Psoas muscle (tissue), 8 donors: ENCODE measurements around the gene NME8. TPM values are rescaled to one million over a fixed set of nuclear protein-coding genes. Genes with fewer than 3 reads are reported as not detected.

Source experiments
- ATAC-seq, 4 donors: fragments of 200-7000 bp; cut with Tn5 transposase; one replicate each; pipeline ENCODE4 v1.9.1; 2020; ENCODE audit warnings: moderate library complexity in 3 of 4, mild to moderate bottlenecking in 2 of 4
- DNase-seq, 2 donors: peaks; one replicate each; pipeline ENCODE4 v3.0.0-alpha.2; 2020
- H3K27ac ChIP-seq: fragments of 200-600 bp; one replicate; pipeline ENCODE4 v1.8.0; 2022
- H3K27me3 ChIP-seq, 3 donors: fragments of 200-600 bp in 1 of 3; one replicate each; pipeline versions ENCODE4 v1.6.1 to v1.8.0; 2013 to 2022; ENCODE audit warnings: low read length in 2 of 3, mild to moderate bottlenecking in 2 of 3, moderate library complexity in 1 of 3; ENCODE audit not compliant: insufficient read depth in 3 of 3
- H3K36me3 ChIP-seq, 2 donors: fragments of 200-600 bp in 1 of 2; one replicate each; pipeline versions ENCODE4 v1.6.1 to v1.8.0; 2013 to 2022; ENCODE audit warnings: low read depth in 1 of 2, mild to moderate bottlenecking in 1 of 2, moderate library complexity in 1 of 2; ENCODE audit not compliant: insufficient read depth in 1 of 2
- H3K4me1 ChIP-seq: fragments of 200-600 bp; one replicate; pipeline ENCODE4 v1.8.0; 2022
- H3K4me3 ChIP-seq: fragments of 200-600 bp; one replicate; pipeline ENCODE4 v1.8.0; 2022; ENCODE audit warnings: mild to moderate bottlenecking
- H3K9me3 ChIP-seq: fragments of 200-600 bp; one replicate; pipeline ENCODE4 v1.8.0; 2022
- WGBS, 3 donors: extraction: QIAGEN DNeasy Blood & Tissue Kit; methylation state at CpG; one replicate each; pipeline versions ENCODE4 v1.1.6 to v1.1.7; 2013; 5-methylcytosine and 5-hydroxymethylcytosine counted together
- intact Hi-C, 2 donors: fragments of 100-400 bp; cut with DNase I; formaldehyde crosslinking; loops; one replicate each; pipeline versions ENCODE4 v1.11.0 to v1.14.2; 2022
- polyA plus RNA-seq, 3 donors: library from polyadenylated mRNA; stranded (reverse); fragments of 200-250 nt; gene quantifications; one replicate each; pipeline ENCODE4 v1.2.3, GENCODE V29; 2013
- total RNA-seq, 4 donors: library from RNA; stranded (reverse); fragmentation: NEBNext Ultra II Directional in 2 of 4; extraction: Animal tissue kit (Norgen Biotek cat#: 25700) in 2 of 4; gene quantifications; one replicate each; pipeline versions ENCODE4 v1.2.1 to v1.2.4, GENCODE V29; 2021 to 2023
- TF ChIP-seq, protein P1 (sequence below): fragments of 200-600 bp; IDR thresholded peaks from one replicate; pipeline ENCODE4 v1.8.0; 2022; ENCODE audit warnings: antibody characterized with exemption
- donor health status: healthy with polysubstance abuse.
- donor health status: DM: no; HTN: no; CAD: no; lungs with moderate emphysema.
- donor health status: Bipolar disorder and iron deficiency.
- donor health status: healthy.
- donor health status: DM: yes; HTN: yes; CAD: no.
- donor health status: DM: no; HTN: no; CAD: no.
- donor health status: DM: no; HTN: no; CAD: no.
- donor health status: DM: yes; HTN: yes; CAD: no.

NME8 gene
- total and polyA plus RNA-seq, 7 donors = not detected

DNA sequence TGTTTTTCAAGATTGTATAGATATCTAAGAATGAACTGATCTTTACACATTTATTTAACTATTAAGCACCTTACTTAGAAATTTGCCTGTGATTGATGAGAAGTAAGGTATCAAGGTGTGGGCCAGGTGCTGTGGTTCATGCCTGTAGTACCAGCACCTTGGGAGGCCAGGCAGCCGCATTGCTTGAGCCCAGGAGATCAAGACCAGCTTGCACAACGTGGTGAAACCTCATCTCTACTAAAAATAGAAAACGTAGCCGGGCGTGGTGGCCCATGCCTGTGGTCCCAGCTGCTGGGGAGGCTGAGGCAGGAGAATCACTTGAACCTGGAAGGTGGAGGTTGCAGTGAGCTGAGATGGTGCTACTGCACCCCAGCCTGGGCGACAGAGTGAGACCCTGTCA is 33.7 kb downstream of the NME8 start:
- Histone ChIP-seq H3K27me3 (no peaks in the 10 kb centered on the region), H3K27ac (no peak overlapping the region), H3K4me3 (no peak overlapping the region), H3K36me3 (no peaks in the 10 kb centered on the region), H3K4me1 (no peaks in the 10 kb centered on the region), H3K9me3 (no peaks in the 10 kb centered on the region)
- TF ChIP-seq, protein P1, sequence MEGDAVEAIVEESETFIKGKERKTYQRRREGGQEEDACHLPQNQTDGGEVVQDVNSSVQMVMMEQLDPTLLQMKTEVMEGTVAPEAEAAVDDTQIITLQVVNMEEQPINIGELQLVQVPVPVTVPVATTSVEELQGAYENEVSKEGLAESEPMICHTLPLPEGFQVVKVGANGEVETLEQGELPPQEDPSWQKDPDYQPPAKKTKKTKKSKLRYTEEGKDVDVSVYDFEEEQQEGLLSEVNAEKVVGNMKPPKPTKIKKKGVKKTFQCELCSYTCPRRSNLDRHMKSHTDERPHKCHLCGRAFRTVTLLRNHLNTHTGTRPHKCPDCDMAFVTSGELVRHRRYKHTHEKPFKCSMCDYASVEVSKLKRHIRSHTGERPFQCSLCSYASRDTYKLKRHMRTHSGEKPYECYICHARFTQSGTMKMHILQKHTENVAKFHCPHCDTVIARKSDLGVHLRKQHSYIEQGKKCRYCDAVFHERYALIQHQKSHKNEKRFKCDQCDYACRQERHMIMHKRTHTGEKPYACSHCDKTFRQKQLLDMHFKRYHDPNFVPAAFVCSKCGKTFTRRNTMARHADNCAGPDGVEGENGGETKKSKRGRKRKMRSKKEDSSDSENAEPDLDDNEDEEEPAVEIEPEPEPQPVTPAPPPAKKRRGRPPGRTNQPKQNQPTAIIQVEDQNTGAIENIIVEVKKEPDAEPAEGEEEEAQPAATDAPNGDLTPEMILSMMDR = no peak
- WGBS, 3 donors = 78 to 83% (median 78%) methylated on average over 6 of the region's 6 CpGs
- intact Hi-C loops = no loop called here
- ATAC-seq (no peak), DNase-seq (no peak)

DNA sequence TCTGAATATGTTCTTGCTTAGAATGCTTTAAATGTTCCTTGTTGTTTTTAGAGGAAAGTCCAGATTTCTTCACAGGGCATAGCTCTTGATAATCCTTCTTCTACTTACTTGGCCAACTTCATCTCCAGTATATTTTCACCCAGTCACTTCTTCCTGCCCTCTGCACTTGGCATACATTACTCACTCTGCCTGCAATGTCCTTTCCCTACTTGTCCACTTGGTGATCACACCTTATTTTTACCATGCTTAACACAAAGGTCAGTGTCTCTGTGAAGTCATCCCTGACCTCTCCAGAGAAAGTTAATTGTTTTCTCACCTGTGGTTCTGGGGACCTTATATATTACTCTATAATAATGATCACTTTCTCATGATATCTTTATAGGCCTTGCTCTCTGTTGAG is 45.0 kb downstream of the NME8 start:
- DNase-seq (no peak), ATAC-seq (no peak)
- intact Hi-C loops = no loop called here
- H3K4me1 ChIP-seq = no peaks in the 10 kb centered on the region
- no peaks in the 10 kb centered on the region for H3K36me3 ChIP-seq
- H3K9me3 ChIP-seq = no peaks in the 10 kb centered on the region
- no peaks in the 10 kb centered on the region for H3K27me3 ChIP-seq
- H3K4me3 ChIP-seq = no peak overlapping the region
- TF ChIP-seq, protein P1 = no peak
- H3K27ac ChIP-seq = no peak overlapping the region

DNA sequence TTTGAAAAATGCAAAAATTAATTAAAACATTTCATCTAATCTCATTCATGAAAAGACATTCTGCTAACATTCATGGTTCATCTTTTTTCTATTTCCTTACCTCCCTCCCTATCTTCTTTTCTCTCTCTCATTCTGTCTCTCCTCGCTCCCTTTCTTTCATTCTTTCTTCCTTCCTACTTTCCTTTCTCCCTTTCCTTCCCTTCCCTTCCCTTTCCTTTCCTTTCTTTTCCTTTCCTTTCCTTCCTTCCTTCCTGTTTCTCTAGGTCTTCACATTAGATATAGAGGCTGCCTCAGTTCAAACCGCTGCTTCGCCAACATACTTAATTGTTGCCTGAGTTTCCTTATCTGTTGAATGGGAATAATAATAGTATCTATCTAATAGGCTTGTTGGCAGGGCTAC is 46.3 kb downstream of the NME8 start:
- H3K27me3 ChIP-seq = no peaks in the 10 kb centered on the region
- no peak for DNase-seq
- intact Hi-C loops = no loop called here
- WGBS, 3 donors = 61 to 77% (median 69%) methylated on average over 3 of the region's 3 CpGs
- no peak overlapping the region for H3K4me3 ChIP-seq
- TF ChIP-seq, protein P1 = no peak
- H3K9me3 ChIP-seq = no peaks in the 10 kb centered on the region
- H3K36me3 ChIP-seq = no peaks in the 10 kb centered on the region
- H3K4me1 ChIP-seq = no peaks in the 10 kb centered on the region
- no peak for ATAC-seq
- no peak overlapping the region for H3K27ac ChIP-seq

DNA sequence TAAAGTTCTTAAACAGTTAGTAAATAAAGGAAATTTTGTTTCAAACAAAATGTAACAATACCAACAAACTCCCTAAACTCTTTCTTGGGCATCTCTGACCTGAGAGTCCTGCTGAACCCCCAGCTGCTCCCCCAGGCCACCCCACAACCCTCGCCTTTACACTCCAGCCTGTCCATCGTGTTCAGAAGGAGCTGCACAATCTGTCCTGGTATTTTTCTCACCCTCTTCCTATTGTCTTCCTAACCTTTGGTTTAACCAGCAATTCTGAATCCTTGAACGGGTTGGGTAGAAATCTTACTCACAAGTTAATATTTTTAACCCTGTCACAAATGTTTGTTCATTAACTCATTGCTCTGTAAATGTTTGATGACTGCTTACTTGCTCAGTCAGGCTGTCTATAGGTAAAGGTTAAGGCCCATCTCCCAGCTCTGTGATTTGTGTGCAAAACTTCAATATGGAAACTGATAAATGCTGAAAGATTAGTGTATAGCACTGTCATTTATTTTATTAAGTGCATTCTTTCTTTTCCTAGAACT is 51.4 kb downstream of the NME8 start:
- H3K4me3 ChIP-seq = no peak overlapping the region
- no peaks in the 10 kb centered on the region for H3K36me3 ChIP-seq
- 68 to 82% (median 78%) methylated on average over 3 of the region's 3 CpGs for WGBS, 3 donors
- ATAC-seq (no peak), DNase-seq (no peak)
- intact Hi-C loops = loop anchor here (2.0 to 10.0 kb wide), 4 partner anchors 208 to 475 kb away; no protein-coding TSS in a partner anchor
- H3K4me1 ChIP-seq = peaks cover 4% of the 10 kb centered on the region
- TF ChIP-seq, protein P1 = no peak
- no peak overlapping the region for H3K27ac ChIP-seq
- no peaks in the 10 kb centered on the region for H3K27me3 ChIP-seq
- no peaks in the 10 kb centered on the region for H3K9me3 ChIP-seq

DNA sequence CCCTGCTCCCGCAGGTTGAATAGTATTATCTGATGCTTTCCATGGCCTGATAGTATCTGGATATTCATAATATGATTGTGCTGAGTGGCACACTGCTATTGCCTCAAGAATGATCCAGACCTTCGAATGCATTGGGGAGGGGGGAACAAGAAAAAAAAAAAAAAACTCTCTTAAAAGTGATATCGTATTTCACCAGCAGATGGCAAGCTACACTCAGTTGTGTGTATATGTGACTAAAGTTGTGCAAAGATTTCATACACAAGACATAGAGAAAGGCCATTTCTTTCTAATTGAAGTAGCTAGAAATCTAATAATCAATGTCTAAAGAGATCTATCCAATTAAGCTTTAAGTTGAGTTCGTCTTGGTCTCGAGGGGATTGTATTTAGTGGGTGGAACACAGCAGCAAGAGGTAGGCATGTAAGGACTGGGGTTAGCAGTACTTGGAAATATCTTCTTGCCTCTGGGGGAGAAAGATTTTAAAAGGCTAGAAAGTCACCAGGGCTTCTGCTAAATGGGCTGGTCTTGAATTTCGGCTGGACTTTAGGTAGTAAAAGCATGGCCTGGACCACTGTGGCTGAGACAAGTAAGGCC is 52.9 kb downstream of the NME8 start:
- WGBS, 3 donors = 17 to 25% (median 22%) methylated on average over 6 of the region's 6 CpGs
- ATAC-seq (peak in 3 of 4 donors; percentile 35 to 76 (median 55)), DNase-seq (no peak)
- Histone ChIP-seq H3K27ac (no peak overlapping the region), H3K4me3 (no peak overlapping the region), H3K27me3 (no peaks in the 10 kb centered on the region), H3K36me3 (no peaks in the 10 kb centered on the region), H3K9me3 (no peaks in the 10 kb centered on the region), H3K4me1 (peaks cover 4% of the 10 kb centered on the region)
- TF ChIP-seq, protein P1 = peak; percentile 57
- intact Hi-C loops = loop anchor here (2.0 to 10.0 kb wide), 4 partner anchors 206 to 473 kb away; no protein-coding TSS in a partner anchor
